AG04450 (cell line): ENCODE measurements around the gene TH. TPM values are rescaled to one million over a fixed set of nuclear protein-coding genes. Genes with fewer than 3 reads are reported as not detected.

Experiments used
- CTCF ChIA-PET: fragments of 300-600, 350-600 bp; formaldehyde crosslinking; extraction: SDS; loops from one replicate; lab custom pipeline; 2022; ENCODE audit warnings: antibody characterized with exemption, inconsistent platforms; lab: Charles Lee
- POLR2A ChIA-PET: fragments of 350-600 bp; formaldehyde crosslinking; extraction: SDS; loops from one replicate; lab custom pipeline; 2021; ENCODE audit warnings: antibody characterized with exemption, inconsistent platforms; lab: Yijun Ruan, JAX
- DNase-seq: peaks from one replicate; pipeline ENCODE4 v3.0.0-alpha.2; 2011; ENCODE audit warnings: low read depth, low spot score
- H3K27ac ChIP-seq: one replicate; pipeline ENCODE4 v1.5.1; 2012; ENCODE audit warnings: low read depth, low read length, control low read depth
- H3K27me3 ChIP-seq: one replicate; pipeline ENCODE4 v1.6.0; 2012; ENCODE audit warnings: low read length; ENCODE audit not compliant: control insufficient read depth, insufficient read depth
- H3K4me3 ChIP-seq: 2 replicates; pipeline ENCODE4 v1.5.1; 2011; ENCODE audit warnings: mild to moderate bottlenecking, low read depth, low read length, control low read depth
- H3K9me3 ChIP-seq: 2 replicates; pipeline ENCODE4 v1.5.1; 2012; ENCODE audit warnings: low read length; ENCODE audit not compliant: control insufficient read depth, insufficient read depth
- CTCF ChIP-seq: IDR thresholded peaks from 2 replicates; pipeline ENCODE4 v1.5.1; 2011; ENCODE audit warnings: low read depth, low read length, control low read depth, inconsistent platforms
- polyA plus RNA-seq: library from polyadenylated mRNA; depleted of rRNA; stranded (reverse); fragments of >200 nt; gene quantifications from 2 replicates; pipeline ENCODE4 v1.2.3, GENCODE V29; 2011

Gene TH
- polyA plus RNA-seq, 1 experiment: not detected

- DNase-seq: no peak
- TF ChIP-seq CTCF: no peak
- Histone ChIP-seq H3K4me3 (no peak overlapping the region), H3K27me3 (peaks cover 5% of the 10 kb centered on the region), H3K27ac (no peak overlapping the region), H3K9me3 (peaks cover 9% of the 10 kb centered on the region; the same call in 1 of the 2 replicates)
- POLR2A ChIA-PET: no interaction called here
- CTCF ChIA-PET: no interaction called here
Observed at GRCh38 chr11:2129699-2130366, 41.8 kb downstream of the TH start.

GRCh38 chr11:2129308-2129698 lies 42.3 kb downstream of the TH start:
- Histone ChIP-seq H3K4me3 (no peak overlapping the region), H3K27me3 (peaks cover 5% of the 10 kb centered on the region), H3K9me3 (peaks cover 9% of the 10 kb centered on the region; the same call in 1 of the 2 replicates), H3K27ac (no peak overlapping the region)
- POLR2A ChIA-PET: no interaction called here
- DNase-seq: no peak
- CTCF ChIA-PET: no interaction called here
- no peak for TF ChIP-seq CTCF

GRCh38 chr11:2128511-2129307 lies 42.9 kb downstream of the TH start:
- TF ChIP-seq CTCF: no peak

GRCh38 chr11:2128130-2128510 lies 43.5 kb downstream of the TH start:
- no peak for DNase-seq
- POLR2A ChIA-PET: interaction anchor here (0.6 kb wide), 1 partner anchor 9 kb away, joined by 3 read pairs; no protein-coding TSS in a partner anchor

More at GRCh38 chr11:2128511-2129307, 42.9 kb downstream of the TH start:
- CTCF ChIA-PET: no interaction called here
- H3K27ac ChIP-seq: no peak overlapping the region
- POLR2A ChIA-PET: interaction anchor here (0.6 kb wide), 1 partner anchor 8 kb away, joined by 3 read pairs; no protein-coding TSS in a partner anchor
- no peak overlapping the region for H3K4me3 ChIP-seq
- peaks cover 5% of the 10 kb centered on the region for H3K27me3 ChIP-seq
- DNase-seq: no peak
- peaks cover 9% of the 10 kb centered on the region; the same call in 1 of the 2 replicates for H3K9me3 ChIP-seq

More at GRCh38 chr11:2128130-2128510, 43.5 kb downstream of the TH start:
- no peak for TF ChIP-seq CTCF
- CTCF ChIA-PET: no interaction called here
- Histone ChIP-seq H3K27ac (no peak overlapping the region), H3K27me3 (peaks cover 4% of the 10 kb centered on the region), H3K4me3 (no peak overlapping the region), H3K9me3 (peaks cover 9% of the 10 kb centered on the region; the same call in 1 of the 2 replicates)
